ENCODE measurements around the gene PARD3B. TPM values are rescaled to one million over a fixed set of nuclear protein-coding genes. Genes with fewer than 3 reads are reported as not detected.

PARD3B gene
- total and polyA plus RNA-seq, 4 donors: 6.8 to 50.9 (median 22.5) TPM

GRCh38 chr2:205636549-205637319 lies 1091.5 kb downstream of the PARD3B start:
- H3K9me3 ChIP-seq (ENCODE audit: control insufficient read depth, low read length): peaks cover 3% of the 10 kb centered on the region

DNA sequence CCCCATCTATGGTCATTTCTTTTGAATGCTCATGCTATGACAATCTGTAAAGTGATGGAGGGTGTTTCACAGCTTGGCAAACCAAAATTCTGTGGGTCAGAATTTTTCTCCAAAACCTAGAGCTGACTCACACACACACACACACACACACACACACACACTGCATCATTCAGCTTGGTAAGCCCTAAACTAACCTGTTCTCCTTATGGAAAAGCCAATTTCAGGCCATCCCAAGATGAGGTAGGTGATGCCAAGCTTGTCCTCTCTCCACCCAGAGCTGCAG lies 1092.0 kb downstream of the PARD3B start:
- peaks cover 3% of the 10 kb centered on the region for H3K9me3 ChIP-seq (ENCODE audit: control insufficient read depth, low read length)
- peaks cover 0 to 2% of the 10 kb centered on the region in 2 donors for H3K4me1 ChIP-seq (ENCODE audit: control insufficient read depth in 1 of 2, insufficient read depth in 2 of 2, low read length in 2 of 2)
- ATAC-seq (ENCODE audit: low FRiP score) (no peak), DNase-seq (no peak)
- intact Hi-C loops (cut with DNase I): no loop called here
- H3K4me3 ChIP-seq (ENCODE audit: low read length in 2 of 2): no peak overlapping the region
- no peaks in the 10 kb centered on the region for H3K36me3 ChIP-seq (ENCODE audit: control insufficient read depth in 1 of 2, insufficient read depth in 2 of 2, low read length in 1 of 2)
- H3K27ac ChIP-seq (ENCODE audit: low read depth in 1 of 2, low read length in 2 of 2): no peak overlapping the region
- H3K27me3 ChIP-seq (ENCODE audit: control insufficient read depth in 1 of 2, insufficient read depth in 2 of 2, low read length in 1 of 2): no peaks in the 10 kb centered on the region

More at GRCh38 chr2:205636549-205637319, 1091.5 kb downstream of the PARD3B start:
- ATAC-seq (ENCODE audit: low FRiP score) (no peak), DNase-seq (no peak)
- intact Hi-C loops (cut with DNase I): no loop called here
- Histone ChIP-seq H3K36me3 (ENCODE audit: control insufficient read depth in 1 of 2, insufficient read depth in 2 of 2, low read length in 1 of 2) (no peaks in the 10 kb centered on the region), H3K4me3 (ENCODE audit: low read length in 2 of 2) (no peak overlapping the region), H3K27ac (ENCODE audit: low read depth in 1 of 2, low read length in 2 of 2) (no peak overlapping the region), H3K27me3 (ENCODE audit: control insufficient read depth in 1 of 2, insufficient read depth in 2 of 2, low read length in 1 of 2) (no peaks in the 10 kb centered on the region), H3K4me1 (ENCODE audit: control insufficient read depth in 1 of 2, insufficient read depth in 2 of 2, low read length in 2 of 2) (peaks cover 0 to 2% of the 10 kb centered on the region in 2 donors)
- 73 to 74% methylated on average over 7 of the region's 7 CpGs for WGBS, 2 donors

DNA sequence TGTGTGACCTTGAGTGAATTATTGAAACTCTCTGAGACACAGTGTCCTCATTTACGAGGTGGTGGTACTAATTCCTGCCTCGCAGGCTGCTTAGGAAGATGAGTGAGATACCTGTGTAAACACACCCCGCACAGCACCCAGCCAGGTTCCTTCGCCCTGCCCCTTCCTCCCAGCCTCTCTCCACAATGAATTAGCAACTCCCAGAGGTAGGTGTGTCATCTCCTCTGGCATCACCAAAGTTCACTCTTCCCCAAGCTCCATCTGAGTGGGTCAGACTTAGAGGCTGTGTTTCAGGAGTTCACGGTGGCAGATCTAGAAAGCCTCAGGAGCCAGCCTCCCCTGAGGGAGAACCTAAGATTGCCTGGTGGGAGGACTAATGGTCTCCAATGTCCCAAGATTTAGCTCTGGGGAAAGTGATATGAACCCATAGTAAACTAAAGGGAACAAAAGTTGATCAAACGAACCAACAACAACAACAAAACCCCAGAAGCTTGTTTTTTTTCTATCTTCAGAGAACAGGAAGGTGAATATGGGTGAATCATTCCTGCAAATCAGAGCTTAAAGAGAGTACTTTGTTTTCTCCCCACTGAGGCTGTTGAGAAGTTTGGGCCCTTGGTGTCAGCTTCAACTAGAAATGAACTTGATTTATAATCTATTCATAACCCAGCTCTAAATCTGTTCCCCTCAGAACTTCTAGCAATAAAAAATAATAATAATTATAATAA lies 1092.7 kb downstream of the PARD3B start:
- DNase-seq: no peak
- H3K9me3 ChIP-seq (ENCODE audit: control insufficient read depth, low read length): peaks cover 3% of the 10 kb centered on the region
- peaks cover 0 to 3% of the 10 kb centered on the region in 2 donors for H3K4me1 ChIP-seq (ENCODE audit: control insufficient read depth in 1 of 2, insufficient read depth in 2 of 2, low read length in 2 of 2)
- no peak overlapping the region for H3K27ac ChIP-seq (ENCODE audit: low read depth in 1 of 2, low read length in 2 of 2)
- ATAC-seq (ENCODE audit: low FRiP score): no peak
- WGBS, 2 donors: 89% methylated on average over 6 of the region's 6 CpGs
- intact Hi-C loops (cut with DNase I): no loop called here
- no peaks in the 10 kb centered on the region for H3K27me3 ChIP-seq (ENCODE audit: control insufficient read depth in 1 of 2, insufficient read depth in 2 of 2, low read length in 1 of 2)
- no peak overlapping the region for H3K4me3 ChIP-seq (ENCODE audit: low read length in 2 of 2)
- H3K36me3 ChIP-seq (ENCODE audit: control insufficient read depth in 1 of 2, insufficient read depth in 2 of 2, low read length in 1 of 2): no peaks in the 10 kb centered on the region

DNA sequence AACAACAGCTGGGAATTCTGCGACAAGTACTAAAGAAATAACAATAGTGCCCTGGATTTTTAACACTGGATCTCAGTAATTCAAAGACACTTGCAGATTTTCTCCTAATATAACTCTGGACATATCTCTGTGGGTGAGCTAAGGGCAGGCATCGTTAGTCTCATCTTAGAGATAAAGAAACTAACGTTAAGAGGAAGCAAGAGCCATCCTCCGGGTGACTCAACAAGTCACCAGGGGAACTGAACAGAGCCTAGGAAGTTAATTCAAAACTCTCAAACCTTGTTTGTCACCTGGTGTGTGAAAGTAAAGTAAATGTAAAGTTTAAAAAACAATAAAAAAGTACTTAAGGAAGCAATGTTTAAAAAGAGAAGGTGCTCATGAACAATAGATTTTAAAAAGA lies 1095.4 kb downstream of the PARD3B start:
- intact Hi-C loops (cut with DNase I): no loop called here
- DNase-seq (no peak), ATAC-seq (ENCODE audit: low FRiP score) (no peak)
- 87 to 88% methylated on average over 4 of the region's 4 CpGs for WGBS, 2 donors
- Histone ChIP-seq H3K27ac (ENCODE audit: low read depth in 1 of 2, low read length in 2 of 2) (no peak overlapping the region), H3K36me3 (ENCODE audit: control insufficient read depth in 1 of 2, insufficient read depth in 2 of 2, low read length in 1 of 2) (no peaks in the 10 kb centered on the region), H3K9me3 (ENCODE audit: control insufficient read depth, low read length) (peaks cover 3% of the 10 kb centered on the region), H3K4me3 (ENCODE audit: low read length in 2 of 2) (no peak overlapping the region), H3K4me1 (ENCODE audit: control insufficient read depth in 1 of 2, insufficient read depth in 2 of 2, low read length in 2 of 2) (peaks cover 0 to 3% of the 10 kb centered on the region in 2 donors), H3K27me3 (ENCODE audit: control insufficient read depth in 1 of 2, insufficient read depth in 2 of 2, low read length in 1 of 2) (no peaks in the 10 kb centered on the region)

GRCh38 chr2:205642599-205643356 lies 1097.5 kb downstream of the PARD3B start:
- Histone ChIP-seq H3K4me1 (ENCODE audit: control insufficient read depth in 1 of 2, insufficient read depth in 2 of 2, low read length in 2 of 2) (peaks cover 0 to 3% of the 10 kb centered on the region in 2 donors), H3K4me3 (ENCODE audit: low read length in 2 of 2) (no peak overlapping the region), H3K9me3 (ENCODE audit: control insufficient read depth, low read length) (peaks cover 3% of the 10 kb centered on the region), H3K27me3 (ENCODE audit: control insufficient read depth in 1 of 2, insufficient read depth in 2 of 2, low read length in 1 of 2) (no peaks in the 10 kb centered on the region), H3K27ac (ENCODE audit: low read depth in 1 of 2, low read length in 2 of 2) (no peak overlapping the region), H3K36me3 (ENCODE audit: control insufficient read depth in 1 of 2, insufficient read depth in 2 of 2, low read length in 1 of 2) (no peaks in the 10 kb centered on the region)
- WGBS, 2 donors: 31 to 35% methylated on average over 6 of the region's 6 CpGs
- intact Hi-C loops (cut with DNase I): no loop called here
- ATAC-seq (ENCODE audit: low FRiP score) (no peak), DNase-seq (no peak)

GRCh38 chr2:205643391-205643885 lies 1098.2 kb downstream of the PARD3B start:
- no peak overlapping the region for H3K4me3 ChIP-seq (ENCODE audit: low read length in 2 of 2)
- 34 to 53% methylated on average over 10 of the region's 10 CpGs for WGBS, 2 donors
- no peak overlapping the region for H3K27ac ChIP-seq (ENCODE audit: low read depth in 1 of 2, low read length in 2 of 2)
- H3K36me3 ChIP-seq (ENCODE audit: control insufficient read depth in 1 of 2, insufficient read depth in 2 of 2, low read length in 1 of 2): no peaks in the 10 kb centered on the region
- intact Hi-C loops (cut with DNase I): no loop called here
- no peak for DNase-seq
- no peak for ATAC-seq (ENCODE audit: low FRiP score)
- H3K27me3 ChIP-seq (ENCODE audit: control insufficient read depth in 1 of 2, insufficient read depth in 2 of 2, low read length in 1 of 2): no peaks in the 10 kb centered on the region
- peaks cover 3% of the 10 kb centered on the region for H3K9me3 ChIP-seq (ENCODE audit: control insufficient read depth, low read length)
- H3K4me1 ChIP-seq (ENCODE audit: control insufficient read depth in 1 of 2, insufficient read depth in 2 of 2, low read length in 2 of 2): peaks cover 0 to 3% of the 10 kb centered on the region in 2 donors

GRCh38 chr2:205644018-205644417 lies 1098.7 kb downstream of the PARD3B start:
- WGBS, 2 donors: 80 to 89% methylated on average over 5 of the region's 5 CpGs
- H3K36me3 ChIP-seq (ENCODE audit: control insufficient read depth in 1 of 2, insufficient read depth in 2 of 2, low read length in 1 of 2): no peaks in the 10 kb centered on the region
- ATAC-seq (ENCODE audit: low FRiP score): no peak
- H3K27me3 ChIP-seq (ENCODE audit: control insufficient read depth in 1 of 2, insufficient read depth in 2 of 2, low read length in 1 of 2): no peaks in the 10 kb centered on the region
- peaks cover 0 to 3% of the 10 kb centered on the region in 2 donors for H3K4me1 ChIP-seq (ENCODE audit: control insufficient read depth in 1 of 2, insufficient read depth in 2 of 2, low read length in 2 of 2)
- DNase-seq: no peak
- intact Hi-C loops (cut with DNase I): no loop called here
- peaks cover 3% of the 10 kb centered on the region for H3K9me3 ChIP-seq (ENCODE audit: control insufficient read depth, low read length)
- no peak overlapping the region for H3K4me3 ChIP-seq (ENCODE audit: low read length in 2 of 2)
- no peak overlapping the region for H3K27ac ChIP-seq (ENCODE audit: low read depth in 1 of 2, low read length in 2 of 2)

- DNase-seq: no peak
- ATAC-seq (ENCODE audit: low FRiP score): no peak
- Histone ChIP-seq H3K9me3 (ENCODE audit: control insufficient read depth, low read length) (no peaks in the 10 kb centered on the region), H3K27ac (ENCODE audit: low read depth in 1 of 2, low read length in 2 of 2) (no peak overlapping the region), H3K4me1 (ENCODE audit: control insufficient read depth in 1 of 2, insufficient read depth in 2 of 2, low read length in 2 of 2) (peaks cover 0 to 3% of the 10 kb centered on the region in 2 donors), H3K27me3 (ENCODE audit: control insufficient read depth in 1 of 2, insufficient read depth in 2 of 2, low read length in 1 of 2) (no peaks in the 10 kb centered on the region), H3K4me3 (ENCODE audit: low read length in 2 of 2) (no peak overlapping the region), H3K36me3 (ENCODE audit: control insufficient read depth in 1 of 2, insufficient read depth in 2 of 2, low read length in 1 of 2) (no peaks in the 10 kb centered on the region)
- intact Hi-C loops (cut with DNase I): no loop called here
- WGBS, 2 donors: 90 to 93% methylated on average over 8 of the region's 8 CpGs
These were observed 1101.4 kb downstream of the PARD3B start for GRCh38 chr2:205646680-205647079.

All from aorta (tissue), 5 donors.